ENCODE measurements around the gene PMEPA1.
A peak's percentile ranks its signal among the peaks of the same experiment; 100 is the strongest.

The PMEPA1 gene

GRCh38 chr20:57625978-57626377 is 83.8 kb downstream of the PMEPA1 start:
- H3K4me3 ChIP-seq (replicated peaks; ENCODE audit: low read depth, low read length): no peak overlapping the region
- no peak for DNase-seq (ENCODE audit: extremely low read depth, low read depth)
- TF ChIP-seq CTCF (IDR thresholded peaks at IDR 0.05; ENCODE audit: low read depth, low read length, missing control alignments): no peak

GRCh38 chr20:57625181-57625958 is 84.4 kb downstream of the PMEPA1 start:
- DNase-seq (ENCODE audit: extremely low read depth, low read depth): no peak
- no peak for TF ChIP-seq CTCF (IDR thresholded peaks at IDR 0.05; ENCODE audit: low read depth, low read length, missing control alignments)
- H3K4me3 ChIP-seq (replicated peaks; ENCODE audit: low read depth, low read length): no peak overlapping the region

- DNase-seq (ENCODE audit: extremely low read depth, low read depth): no peak
- H3K4me3 ChIP-seq (replicated peaks; ENCODE audit: low read depth, low read length): no peak overlapping the region
- TF ChIP-seq CTCF (IDR thresholded peaks at IDR 0.05; ENCODE audit: low read depth, low read length, missing control alignments): no peak
Measured at GRCh38 chr20:57624124-57624523, 85.7 kb downstream of the PMEPA1 start.

GRCh38 chr20:57622579-57623381 is 87.0 kb downstream of the PMEPA1 start:
- peak; percentile 49 for DNase-seq (ENCODE audit: extremely low read depth, low read depth)
- peak; percentile 91 for TF ChIP-seq CTCF (IDR thresholded peaks at IDR 0.05; ENCODE audit: low read depth, low read length, missing control alignments)

GRCh38 chr20:57622201-57622570 is 87.6 kb downstream of the PMEPA1 start:
- no peak for DNase-seq (ENCODE audit: extremely low read depth, low read depth)
- no peak for TF ChIP-seq CTCF (IDR thresholded peaks at IDR 0.05; ENCODE audit: low read depth, low read length, missing control alignments)
- no peak overlapping the region for H3K4me3 ChIP-seq (replicated peaks; ENCODE audit: low read depth, low read length)

More at GRCh38 chr20:57622579-57623381, 87.0 kb downstream of the PMEPA1 start:
- no peak overlapping the region for H3K4me3 ChIP-seq (replicated peaks; ENCODE audit: low read depth, low read length)

GRCh38 chr20:57621421-57622200 is 88.2 kb downstream of the PMEPA1 start:
- DNase-seq (ENCODE audit: extremely low read depth, low read depth): no peak
- no peak overlapping the region for H3K4me3 ChIP-seq (replicated peaks; ENCODE audit: low read depth, low read length)
- no peak for TF ChIP-seq CTCF (IDR thresholded peaks at IDR 0.05; ENCODE audit: low read depth, low read length, missing control alignments)
